ENCODE results near the gene KCNIP1.

DNA sequence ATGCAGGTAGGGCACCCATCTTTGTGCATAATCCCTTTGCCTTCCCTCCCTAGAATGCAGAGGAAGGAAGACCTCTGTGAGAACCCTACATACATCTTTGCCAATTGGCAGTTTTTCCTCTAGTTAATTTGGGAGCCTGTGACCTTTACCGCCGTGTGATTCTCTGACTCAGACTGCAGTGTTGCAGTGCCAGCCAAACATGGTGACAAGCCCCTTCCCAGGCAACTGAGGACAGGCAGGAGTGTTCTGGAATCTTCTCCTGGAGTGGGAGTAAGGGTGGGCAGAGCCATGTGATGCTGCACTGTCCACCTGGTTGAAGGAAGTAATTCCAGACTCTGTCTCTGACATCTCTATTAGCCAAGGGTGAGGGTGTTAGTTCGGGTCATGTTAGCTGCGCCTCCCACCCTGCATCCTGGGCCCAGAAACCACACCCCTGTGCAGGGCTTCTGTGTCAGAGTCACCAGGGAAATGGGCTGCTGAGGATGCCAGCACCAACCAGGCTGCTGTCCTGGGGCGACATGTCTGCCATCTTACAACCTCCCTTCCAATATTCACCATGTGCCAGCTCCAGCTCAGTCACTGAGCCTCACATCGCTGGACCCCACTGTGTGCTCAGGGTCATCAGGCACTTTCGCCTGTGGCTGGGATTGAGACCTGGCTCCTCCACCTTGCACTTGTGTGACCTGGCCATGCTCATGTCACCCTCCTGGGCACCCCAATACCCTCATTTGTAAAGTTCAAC, 21.8 kb downstream of the KCNIP1 start:
- TF ChIP-seq POLR2A (IDR thresholded peaks at IDR 0.05; ENCODE audit: low read depth) = no peak
- TF ChIP-seq, protein P1, sequence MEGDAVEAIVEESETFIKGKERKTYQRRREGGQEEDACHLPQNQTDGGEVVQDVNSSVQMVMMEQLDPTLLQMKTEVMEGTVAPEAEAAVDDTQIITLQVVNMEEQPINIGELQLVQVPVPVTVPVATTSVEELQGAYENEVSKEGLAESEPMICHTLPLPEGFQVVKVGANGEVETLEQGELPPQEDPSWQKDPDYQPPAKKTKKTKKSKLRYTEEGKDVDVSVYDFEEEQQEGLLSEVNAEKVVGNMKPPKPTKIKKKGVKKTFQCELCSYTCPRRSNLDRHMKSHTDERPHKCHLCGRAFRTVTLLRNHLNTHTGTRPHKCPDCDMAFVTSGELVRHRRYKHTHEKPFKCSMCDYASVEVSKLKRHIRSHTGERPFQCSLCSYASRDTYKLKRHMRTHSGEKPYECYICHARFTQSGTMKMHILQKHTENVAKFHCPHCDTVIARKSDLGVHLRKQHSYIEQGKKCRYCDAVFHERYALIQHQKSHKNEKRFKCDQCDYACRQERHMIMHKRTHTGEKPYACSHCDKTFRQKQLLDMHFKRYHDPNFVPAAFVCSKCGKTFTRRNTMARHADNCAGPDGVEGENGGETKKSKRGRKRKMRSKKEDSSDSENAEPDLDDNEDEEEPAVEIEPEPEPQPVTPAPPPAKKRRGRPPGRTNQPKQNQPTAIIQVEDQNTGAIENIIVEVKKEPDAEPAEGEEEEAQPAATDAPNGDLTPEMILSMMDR (IDR thresholded peaks at IDR 0.05) = no peak

Measured in esophagus muscularis mucosa (tissue), 3 donors.